GM12864 (cell line): Measurements from ENCODE around the gene KCTD11.
A peak's percentile ranks its signal among the peaks of the same experiment; 100 is the strongest.

Source experiments
- DNase-seq: peaks from one replicate; pipeline ENCODE4 v3.0.0-alpha.2; 2011; ENCODE audit warnings: low read depth
- H3K4me3 ChIP-seq: 2 replicates; pipeline ENCODE4 v1.5.1; 2011; ENCODE audit warnings: mild to moderate bottlenecking, low read depth, low read length, control low read depth
- TF ChIP-seq, protein P1 (sequence below): IDR thresholded peaks from 2 replicates; pipeline ENCODE4 v1.5.1; 2011; ENCODE audit warnings: low read depth, mild to moderate bottlenecking, moderate library complexity, low read length, control low read depth, inconsistent platforms; ENCODE audit errors: missing control alignments

Gene KCTD11

DNA sequence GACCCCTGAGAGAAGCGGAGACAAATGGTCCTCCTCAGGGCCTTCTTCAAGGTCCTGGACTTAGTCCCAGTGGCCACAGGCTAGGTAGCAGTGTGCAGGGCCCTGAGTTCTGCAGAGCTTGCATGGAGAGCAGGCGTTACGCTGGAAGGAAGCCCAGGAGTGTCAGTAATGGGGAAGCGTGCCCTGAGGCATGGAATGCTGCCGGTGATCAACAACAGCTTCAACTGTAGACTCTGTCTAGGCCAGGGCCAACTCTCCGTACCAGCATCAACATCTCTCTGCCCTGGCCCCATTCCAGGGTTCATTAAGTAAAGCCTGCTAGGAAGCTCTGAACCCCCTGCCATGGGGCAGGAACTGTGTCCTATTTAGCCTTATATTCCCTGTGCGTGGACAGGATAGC lies 28.4 kb downstream of the KCTD11 start:
- TF ChIP-seq, protein P1, sequence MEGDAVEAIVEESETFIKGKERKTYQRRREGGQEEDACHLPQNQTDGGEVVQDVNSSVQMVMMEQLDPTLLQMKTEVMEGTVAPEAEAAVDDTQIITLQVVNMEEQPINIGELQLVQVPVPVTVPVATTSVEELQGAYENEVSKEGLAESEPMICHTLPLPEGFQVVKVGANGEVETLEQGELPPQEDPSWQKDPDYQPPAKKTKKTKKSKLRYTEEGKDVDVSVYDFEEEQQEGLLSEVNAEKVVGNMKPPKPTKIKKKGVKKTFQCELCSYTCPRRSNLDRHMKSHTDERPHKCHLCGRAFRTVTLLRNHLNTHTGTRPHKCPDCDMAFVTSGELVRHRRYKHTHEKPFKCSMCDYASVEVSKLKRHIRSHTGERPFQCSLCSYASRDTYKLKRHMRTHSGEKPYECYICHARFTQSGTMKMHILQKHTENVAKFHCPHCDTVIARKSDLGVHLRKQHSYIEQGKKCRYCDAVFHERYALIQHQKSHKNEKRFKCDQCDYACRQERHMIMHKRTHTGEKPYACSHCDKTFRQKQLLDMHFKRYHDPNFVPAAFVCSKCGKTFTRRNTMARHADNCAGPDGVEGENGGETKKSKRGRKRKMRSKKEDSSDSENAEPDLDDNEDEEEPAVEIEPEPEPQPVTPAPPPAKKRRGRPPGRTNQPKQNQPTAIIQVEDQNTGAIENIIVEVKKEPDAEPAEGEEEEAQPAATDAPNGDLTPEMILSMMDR, result no peak
- no peak for DNase-seq

DNA sequence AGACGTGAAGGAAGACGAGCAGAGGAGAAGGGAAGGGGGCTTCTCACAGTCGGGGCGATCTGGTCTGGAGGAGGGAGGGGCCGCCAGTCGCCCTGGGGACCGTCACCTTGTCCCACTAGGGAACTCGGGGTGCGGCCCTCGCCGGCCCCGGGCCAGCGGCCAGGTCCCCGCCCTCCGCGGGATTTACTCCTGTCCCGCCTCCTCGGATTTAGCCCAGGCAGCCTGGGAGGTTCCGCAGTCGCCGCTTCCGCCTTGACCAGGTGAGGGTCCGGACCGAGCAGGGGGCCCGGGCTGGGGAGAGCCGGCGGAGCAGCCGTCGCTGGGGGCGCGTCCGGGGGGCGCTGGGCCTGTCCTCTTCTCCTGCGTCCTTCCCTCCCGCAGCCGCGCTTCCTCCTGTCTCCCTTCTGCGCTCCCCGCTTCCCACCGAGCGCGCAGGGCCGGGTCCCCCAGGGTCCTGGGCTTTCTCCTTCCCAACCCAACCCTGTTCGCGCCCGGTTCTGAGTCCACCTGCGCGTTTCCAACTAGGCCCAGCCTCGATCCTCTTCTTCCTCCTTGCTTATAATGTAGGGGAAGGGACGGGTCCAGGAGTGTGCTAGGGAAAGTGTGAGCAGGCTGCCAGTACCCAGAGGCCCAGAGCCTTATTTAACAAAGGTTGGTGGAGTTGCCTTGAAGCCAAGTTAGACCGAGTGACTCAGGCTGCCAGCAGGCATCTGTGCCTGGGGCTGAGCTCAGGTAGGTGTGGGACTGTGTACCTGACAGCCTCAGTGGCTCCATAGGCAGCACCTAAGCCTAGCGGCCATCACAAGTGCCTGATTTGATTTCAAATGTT lies 29.1 kb downstream of the KCTD11 start, which contains the start of gene TNK1:
TSS of gene TNK1 (plus strand) at position 235 of the 829 bp plus-strand sequence. CDS start 1,838 bp downstream, outside the sequence.
- H3K4me3 ChIP-seq, result no peak within 1 kb of the TSS
- TF ChIP-seq, protein P1, result no peak
- DNase-seq, result no peak

More for the DNA sequence above, 28.4 kb downstream of the KCTD11 start:
- H3K4me3 ChIP-seq, result no peak overlapping the region

DNA sequence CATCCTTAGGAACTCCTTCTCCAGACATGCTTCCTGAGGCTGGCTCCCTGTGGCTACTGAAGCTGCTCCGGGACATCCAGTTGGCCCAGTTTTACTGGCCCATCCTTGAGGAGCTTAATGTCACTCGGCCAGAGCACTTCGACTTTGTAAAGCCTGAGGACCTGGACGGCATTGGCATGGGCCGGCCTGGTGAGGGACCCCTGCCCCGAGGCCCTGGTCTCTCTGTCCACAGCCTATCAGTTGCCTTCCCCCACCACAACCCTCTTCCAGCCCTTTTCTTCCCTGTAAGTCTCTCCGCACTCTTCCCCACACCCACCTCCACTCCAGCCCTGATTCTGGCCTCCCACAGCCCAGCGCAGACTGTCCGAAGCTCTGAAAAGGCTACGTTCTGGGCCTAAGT lies 30.9 kb downstream of the KCTD11 start:
- no peak for DNase-seq
- H3K4me3 ChIP-seq, result no peak overlapping the region
- TF ChIP-seq, protein P1, result no peak

DNA sequence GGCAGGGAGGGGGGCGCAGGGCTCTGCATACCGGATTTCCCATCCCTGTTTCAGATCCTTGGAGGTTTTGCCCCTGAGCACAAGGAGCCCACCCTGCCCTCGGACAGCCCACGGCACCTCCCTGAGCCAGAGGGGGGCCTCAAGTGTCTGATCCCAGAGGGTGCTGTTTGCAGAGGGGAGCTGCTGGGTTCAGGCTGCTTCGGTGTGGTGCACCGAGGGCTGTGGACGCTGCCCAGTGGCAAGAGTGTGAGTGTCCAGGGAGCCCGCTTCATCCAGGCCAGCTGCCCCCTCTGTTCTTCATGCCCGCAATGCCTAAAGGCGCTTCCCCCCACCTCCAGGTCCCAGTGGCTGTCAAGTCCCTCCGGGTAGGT lies 31.4 kb downstream of the KCTD11 start:
- TF ChIP-seq, protein P1, result no peak
- H3K4me3 ChIP-seq, result no peak overlapping the region

DNA sequence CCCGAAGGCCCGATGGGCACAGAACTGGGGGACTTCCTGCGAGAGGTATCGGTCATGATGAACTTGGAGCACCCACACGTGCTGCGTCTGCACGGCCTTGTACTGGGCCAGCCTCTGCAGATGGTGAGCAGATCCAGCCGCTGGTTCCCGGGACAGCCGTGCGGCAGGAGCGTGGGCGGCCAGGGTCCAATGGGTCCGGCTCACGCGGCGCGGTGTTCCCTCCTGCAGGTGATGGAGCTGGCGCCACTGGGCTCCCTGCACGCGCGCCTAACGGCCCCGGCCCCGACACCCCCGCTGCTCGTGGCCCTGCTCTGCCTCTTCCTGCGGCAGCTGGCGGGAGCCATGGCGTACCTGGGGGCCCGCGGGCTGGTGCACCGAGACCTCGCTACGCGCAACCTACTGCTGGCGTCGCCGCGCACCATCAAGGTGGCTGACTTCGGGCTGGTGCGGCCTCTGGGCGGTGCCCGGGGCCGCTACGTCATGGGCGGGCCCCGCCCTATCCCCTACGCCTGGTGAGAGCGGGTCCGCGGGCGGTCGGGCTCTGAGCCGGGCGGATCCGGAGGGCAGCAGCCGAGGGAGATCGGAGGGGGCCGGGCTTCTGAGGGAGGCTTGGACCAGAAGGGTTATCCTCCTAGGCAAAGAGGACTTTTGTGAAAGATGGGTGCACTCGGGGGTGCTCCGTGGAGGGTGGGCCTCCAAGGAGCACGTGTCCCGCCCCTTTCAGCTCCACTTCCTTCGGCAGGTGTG lies 32.0 kb downstream of the KCTD11 start:
- no peak for DNase-seq
- peak overlapping the region; percentile 58 for H3K4me3 ChIP-seq
- TF ChIP-seq, protein P1, result no peak

More for the DNA sequence above, 31.4 kb downstream of the KCTD11 start:
- no peak for DNase-seq

DNA sequence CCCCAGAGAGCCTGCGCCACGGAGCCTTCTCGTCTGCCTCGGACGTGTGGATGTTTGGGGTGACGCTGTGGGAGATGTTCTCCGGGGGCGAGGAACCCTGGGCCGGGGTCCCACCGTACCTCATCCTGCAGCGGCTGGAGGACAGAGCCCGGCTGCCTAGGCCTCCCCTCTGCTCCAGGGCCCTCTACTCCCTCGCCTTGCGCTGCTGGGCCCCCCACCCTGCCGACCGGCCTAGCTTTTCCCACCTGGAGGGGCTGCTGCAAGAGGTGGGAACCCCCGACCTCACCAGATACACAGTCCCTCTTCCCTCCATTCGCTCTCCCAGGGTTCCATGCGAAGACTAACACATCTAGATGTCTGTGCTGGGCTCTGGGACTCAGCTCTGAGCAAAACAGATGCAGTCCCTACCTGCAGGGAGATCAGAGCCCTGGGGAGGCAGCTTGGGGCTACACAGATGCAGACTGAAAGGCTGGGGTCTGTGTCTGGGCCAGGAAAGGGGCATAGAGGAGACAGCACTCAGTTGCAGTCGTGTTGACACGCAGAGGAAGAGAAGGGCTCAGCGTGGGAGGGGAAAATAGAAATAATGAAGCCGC lies 32.6 kb downstream of the KCTD11 start:
- H3K4me3 ChIP-seq, result peak overlapping the region; percentile 58
- no peak for DNase-seq
- TF ChIP-seq, protein P1, result no peak
